Spleen (tissue), 7 donors: ENCODE data around the gene SLC39A10.

ENCODE experiments used
- CTCF ChIP-seq, 11 experiments: fragments of 200-600 bp in 7 of 11; fragments of 450-650 bp in 4 of 11; sonication (generic) in 4 of 11; IDR thresholded peaks in 8 of 11; conservative IDR thresholded peaks in 3 of 11; 1 replicate in 7 of 11; 2 replicates in 4 of 11; pipeline versions ENCODE4 v1.4.0 to v1.8.0; 2016 to 2021; ENCODE audit warnings: antibody characterized with exemption in 11 of 11, inconsistent platforms in 4 of 11, mild to moderate bottlenecking in 1 of 11
- POLR2A ChIP-seq, 3 donors: fragments of 450-650 bp; IDR thresholded peaks; one replicate each; pipeline ENCODE4 v1.5.1; 2017; ENCODE audit warnings: antibody characterized with exemption in 3 of 3, mild to moderate bottlenecking in 1 of 3
- donor health status: DM: no; HTN: no; CAD: no; lungs with moderate emphysema.
- donor health status: DM: no; HTN: no; CAD: no.
- donor health status: DM: no; HTN: no; CAD: no.

- TF ChIP-seq CTCF (IDR thresholded peaks at IDR 0.05 in 8 of 11, conservative IDR thresholded peaks at IDR 0.05 in 3 of 11) (no peak), POLR2A (IDR thresholded peaks at IDR 0.05) (no peak)
Measured at GRCh38 chr2:195658541-195658890, 1.5 kb downstream of the SLC39A10 start.
